HG03039 (cell line): ENCODE results near the gene KRTAP3-1.
"Not testable (repeated sequence)": the region's sequence is repeated elsewhere in the genome, so short reads cannot be mapped to it uniquely, and the experiment has no call there.

Experiments
- ATAC-seq: cut with Tn5 transposase; IDR thresholded peaks from one replicate; pipeline ENCODE4 v1.9.1; 2021; ENCODE audit warnings: mild to moderate bottlenecking, moderate library complexity; ENCODE audit not compliant: unreplicated experiment

KRTAP3-1 gene

GRCh38 chr17:41016578-41017215, 7.8 kb upstream of the KRTAP3-1 start:
- ATAC-seq: no peak

GRCh38 chr17:41015454-41015853, 6.5 kb upstream of the KRTAP3-1 start:
- no peak for ATAC-seq

DNA sequence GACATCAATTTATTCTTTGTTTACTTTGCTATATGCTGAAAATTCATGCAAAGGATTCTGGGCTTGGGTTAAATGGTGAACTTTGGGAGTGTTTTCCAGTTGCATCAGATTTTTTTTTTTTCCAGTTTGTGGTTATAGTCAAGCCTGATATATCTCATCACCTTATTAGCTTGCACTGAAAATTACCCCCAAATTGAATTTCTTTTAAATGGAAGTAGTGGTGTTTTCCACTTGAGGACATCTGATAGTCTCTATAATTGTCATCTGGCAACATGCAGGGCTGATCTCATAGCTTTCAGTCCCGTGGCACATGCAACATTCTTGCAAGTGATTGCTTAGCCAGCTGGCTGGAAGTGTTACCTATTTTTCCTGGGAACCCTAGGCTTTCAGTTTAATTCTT, 4.7 kb upstream of the KRTAP3-1 start:
- ATAC-seq: no peak

DNA sequence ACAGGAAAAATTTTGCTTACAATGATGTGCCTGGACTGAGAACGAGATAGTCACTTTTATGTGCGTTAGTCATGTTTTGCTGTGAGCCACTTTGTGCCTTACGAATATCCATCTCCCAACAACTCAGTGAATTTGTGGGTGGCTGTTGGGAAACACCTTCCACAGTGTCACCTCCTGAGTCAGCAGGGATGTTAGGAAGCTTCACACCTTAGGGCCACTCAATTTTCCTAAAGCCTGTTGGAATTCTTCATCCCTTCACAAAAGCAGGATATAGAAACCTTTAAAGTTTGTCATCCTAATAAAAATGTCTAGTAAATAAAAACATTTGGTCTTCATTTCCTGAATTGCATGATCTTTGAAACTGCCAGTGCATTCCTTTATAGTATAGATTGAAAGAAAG, 4.3 kb upstream of the KRTAP3-1 start:
- ATAC-seq: no peak

- no peak for ATAC-seq
These were observed 3.6 kb upstream of the KRTAP3-1 start for GRCh38 chr17:41012326-41013120.

DNA sequence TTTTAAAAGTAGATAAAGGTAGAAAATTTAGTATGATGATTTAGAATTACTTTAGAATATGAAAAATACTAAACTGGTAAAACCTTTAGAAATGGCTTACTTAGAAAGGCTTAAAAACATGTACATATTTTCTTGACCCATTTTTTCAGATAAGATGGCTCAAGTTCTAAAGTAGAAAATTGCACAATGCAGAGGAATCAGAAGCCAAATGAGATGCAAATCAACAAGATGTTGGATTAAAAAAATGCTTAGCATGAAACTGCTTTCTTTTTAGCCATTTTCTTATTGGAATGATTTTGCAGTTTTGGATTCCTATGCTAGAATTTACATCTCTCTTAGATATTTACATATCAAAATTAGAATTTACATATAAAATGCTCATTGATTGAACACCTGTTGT, 1.5 kb upstream of the KRTAP3-1 start:
- no peak for ATAC-seq

GRCh38 chr17:41009936-41010335, 1.0 kb upstream of the KRTAP3-1 start:
- no peak for ATAC-seq

DNA sequence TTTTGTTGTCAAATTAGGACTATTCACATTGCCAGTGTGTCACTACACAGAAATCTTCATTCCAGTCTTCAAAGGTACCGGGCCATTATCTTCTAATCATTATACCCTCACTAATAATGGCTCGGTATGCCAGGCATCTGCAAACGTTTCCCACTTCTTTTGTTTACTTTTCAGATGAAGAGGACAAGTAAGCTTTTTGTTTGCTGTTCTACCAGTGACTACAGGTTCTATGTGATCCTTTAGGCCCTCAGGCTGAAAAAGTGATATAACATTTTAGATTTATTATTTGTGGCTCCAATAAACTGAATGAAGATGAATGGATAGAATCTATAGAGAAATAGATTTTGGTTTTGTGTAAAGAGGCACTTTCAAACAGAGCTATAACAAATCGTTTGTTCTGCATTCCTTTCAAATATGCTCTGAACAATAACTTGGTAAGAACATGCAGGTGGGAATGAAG, 403 bp upstream of the KRTAP3-1 start:
- no peak for ATAC-seq

- no peak for ATAC-seq
These were observed 4.5 kb downstream of the KRTAP3-1 start for GRCh38 chr17:41004397-41004796.

DNA sequence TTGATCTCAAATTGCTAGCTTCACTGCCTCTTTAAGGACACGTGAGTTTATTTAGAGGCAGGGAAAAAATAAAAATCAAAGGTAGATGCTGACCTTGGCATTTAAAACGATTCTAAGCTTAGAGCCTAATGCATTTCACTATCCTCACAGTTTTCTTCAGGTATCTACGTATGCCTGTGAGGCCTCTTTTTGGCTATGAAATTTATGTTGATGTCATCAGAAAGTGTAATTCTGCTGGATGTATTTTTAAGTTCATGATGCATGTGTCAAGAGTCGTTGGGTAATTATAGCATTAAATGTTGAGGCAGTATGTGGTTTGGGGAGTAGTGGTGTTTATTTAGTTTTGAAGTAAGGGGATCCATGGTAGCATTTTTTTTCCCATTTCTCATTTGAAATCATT, 5.0 kb downstream of the KRTAP3-1 start:
- ATAC-seq: no peak

GRCh38 chr17:41002814-41003213, 6.1 kb downstream of the KRTAP3-1 start:
- ATAC-seq: no peak

DNA sequence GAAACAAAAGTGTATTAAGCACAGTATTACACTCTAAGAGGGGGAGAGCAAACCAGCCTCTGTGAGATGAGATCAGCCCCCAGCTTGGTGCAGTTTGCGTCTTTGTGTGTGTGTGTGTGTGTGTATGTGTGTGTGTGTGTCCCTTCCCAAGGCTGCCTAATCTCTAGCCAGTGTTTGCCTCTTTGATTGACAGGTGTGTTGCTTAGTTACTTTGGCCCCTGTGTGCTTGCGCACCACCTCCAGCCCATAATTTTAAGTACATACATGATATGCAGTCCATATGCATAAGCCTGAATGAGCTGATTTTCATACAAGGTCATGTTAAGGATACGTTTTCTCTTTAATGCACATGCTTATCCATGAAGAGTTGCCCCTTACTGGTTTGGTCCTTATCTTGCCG, 7.1 kb downstream of the KRTAP3-1 start:
- no peak for ATAC-seq

GRCh38 chr17:40999563-40999962, 9.4 kb downstream of the KRTAP3-1 start, which contains the start of gene KRTAP3-2:
Gene KRTAP3-2 (minus strand): TSS chr17:40999906. CDS start chr17:40999853, 53 bp downstream.
- ATAC-seq: not testable (repeated sequence)

- ATAC-seq: no peak
These were observed 11.6 kb downstream of the KRTAP3-1 start for GRCh38 chr17:40997361-40997760.

DNA sequence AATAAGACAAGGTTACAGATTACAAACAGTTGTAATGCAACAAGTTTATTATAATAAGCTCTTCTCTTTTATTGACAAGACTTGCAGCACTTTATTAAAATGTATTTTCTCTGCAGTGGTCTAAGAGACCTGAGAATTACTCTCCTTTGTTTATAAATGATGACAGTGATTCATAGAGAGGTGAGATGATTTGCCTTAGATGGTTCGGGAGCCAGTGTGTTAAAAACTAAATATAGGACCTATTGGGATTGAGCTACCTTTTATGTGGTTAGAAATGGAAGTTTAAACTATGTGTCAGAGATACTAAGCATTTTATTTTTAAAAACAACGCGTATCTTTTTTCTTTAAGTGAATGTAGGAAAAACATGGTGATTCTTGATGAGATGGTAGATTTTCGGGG, 12.1 kb downstream of the KRTAP3-1 start:
- ATAC-seq: no peak

DNA sequence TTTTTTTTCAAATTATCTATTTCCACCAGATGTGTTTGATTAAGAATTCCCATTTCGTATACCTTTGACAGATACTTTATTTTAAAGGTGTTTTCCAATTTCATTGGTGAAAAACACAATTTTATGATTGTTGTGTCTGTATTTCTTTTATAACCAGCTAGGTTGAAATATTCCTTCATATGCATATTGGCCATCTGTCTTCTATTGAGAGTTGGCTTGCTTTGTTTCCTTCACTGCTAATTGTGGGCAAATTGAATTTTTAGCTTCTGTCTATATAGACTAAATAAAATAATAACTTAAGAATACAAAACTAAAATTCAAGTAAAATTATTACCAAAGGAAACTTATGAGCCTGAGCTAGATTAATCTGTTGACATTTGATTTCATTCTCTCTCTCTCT, 13.8 kb downstream of the KRTAP3-1 start:
- ATAC-seq: no peak

- no peak for ATAC-seq
These were observed 15.1 kb downstream of the KRTAP3-1 start, which contains the start of gene KRTAP3-3 for GRCh38 chr17:40993839-40994238. Gene KRTAP3-3 (minus strand): TSS chr17:40994164. CDS start chr17:40994097, 67 bp downstream.

GRCh38 chr17:40993084-40993483, 15.8 kb downstream of the KRTAP3-1 start:
- ATAC-seq: no peak

DNA sequence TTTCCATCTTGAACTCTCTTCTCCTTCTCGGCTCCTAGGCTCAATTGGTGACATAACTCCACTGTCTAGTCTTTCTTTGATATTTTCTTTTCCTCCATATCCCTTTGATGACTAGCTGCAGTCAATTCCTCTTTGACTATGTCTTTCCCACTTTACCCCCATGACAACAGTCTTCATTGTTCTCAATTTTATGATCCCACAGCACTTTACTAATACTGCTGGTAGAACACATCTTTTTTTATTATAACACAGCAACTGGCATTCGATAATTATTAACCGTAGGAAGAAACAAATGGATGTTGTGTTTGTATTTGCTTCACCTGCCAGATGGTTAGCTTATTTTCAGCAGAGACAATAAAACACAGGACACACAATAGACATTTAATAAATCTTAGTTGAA, 16.3 kb downstream of the KRTAP3-1 start:
- no peak for ATAC-seq

DNA sequence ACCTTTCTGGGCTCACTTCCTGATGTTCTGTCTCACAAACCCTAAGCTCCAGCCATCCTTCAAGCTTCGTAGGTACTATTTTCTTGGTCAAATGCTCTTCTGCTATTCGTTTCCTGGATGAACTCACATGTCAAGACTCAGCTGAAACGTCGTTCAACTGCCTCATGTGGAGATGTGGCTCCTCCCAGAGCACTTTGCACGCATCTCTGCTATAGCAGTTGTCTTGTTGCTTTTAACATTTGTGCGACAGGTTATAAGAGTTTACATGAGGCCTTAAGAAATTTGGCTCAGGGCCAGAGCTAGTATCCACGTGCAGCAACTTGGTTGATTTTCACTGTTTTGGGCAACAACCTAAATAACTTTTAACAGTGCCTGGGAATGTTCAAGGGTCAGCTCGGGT, 22.0 kb downstream of the KRTAP3-1 start:
- no peak for ATAC-seq

- ATAC-seq: no peak
These were observed 24.7 kb downstream of the KRTAP3-1 start, which contains the start of gene KRT40 for GRCh38 chr17:40984226-40984625. Gene KRT40 (minus strand): TSS chr17:40984326. CDS start chr17:40984273, 53 bp downstream.

GRCh38 chr17:40981115-40981514, 27.8 kb downstream of the KRTAP3-1 start:
- ATAC-seq: no peak
